Measurements from ENCODE around the gene BAZ2B.

Gene BAZ2B

DNA sequence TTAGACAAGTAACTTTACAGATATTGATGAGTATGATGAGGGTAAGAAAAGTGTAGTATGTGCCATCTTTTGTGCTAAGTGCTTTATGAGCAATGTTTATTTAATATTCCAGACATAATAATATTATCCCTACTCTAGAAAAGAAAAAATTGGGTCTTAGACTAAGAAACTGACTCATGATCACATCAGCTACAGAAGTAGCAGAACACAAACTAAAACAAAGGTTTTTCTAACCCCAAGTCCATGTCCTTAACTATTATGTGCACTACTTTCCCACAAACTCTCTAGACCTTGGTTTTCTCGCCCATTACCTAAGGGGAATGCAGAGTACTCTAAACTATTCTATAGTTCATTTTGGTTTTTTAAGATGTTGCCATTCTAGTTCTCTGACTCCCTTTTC is 64.5 kb downstream of the BAZ2B start:
- ChIA-PET POLR2A (ENCODE audit: low non-redundant PET) (no interaction called here), CTCF (no interaction called here)
- H3K27ac ChIP-seq, result no peak overlapping the region
- DNase-seq (ENCODE audit: low spot score), result no peak
- TF ChIP-seq CTCF (conservative IDR thresholded peaks at IDR 0.05; ENCODE audit: low read depth), result no peak

DNA sequence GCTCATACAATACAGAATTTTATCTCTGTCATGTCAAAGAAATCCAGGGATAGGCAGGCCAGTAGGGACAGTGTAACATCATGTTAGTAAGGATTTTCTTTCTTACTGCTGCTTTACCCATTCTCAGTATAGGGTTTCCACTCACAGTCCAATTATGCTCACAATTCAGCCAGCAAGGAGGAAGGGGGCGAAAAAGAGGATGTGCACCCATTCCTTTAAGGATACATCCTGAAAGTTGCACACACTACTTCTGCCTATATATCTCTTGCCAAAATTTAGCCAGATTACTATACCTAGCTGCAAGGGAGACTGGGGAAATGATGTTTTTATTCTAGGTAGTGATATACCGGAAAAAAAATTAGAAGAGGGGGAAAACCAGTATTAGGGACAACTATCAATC is 66.1 kb downstream of the BAZ2B start:
- no peak for TF ChIP-seq CTCF (conservative IDR thresholded peaks at IDR 0.05; ENCODE audit: low read depth)
- POLR2A ChIA-PET (ENCODE audit: low non-redundant PET), result no interaction called here
- no peak for DNase-seq (ENCODE audit: low spot score)
- CTCF ChIA-PET, result no interaction called here
- H3K27ac ChIP-seq, result no peak overlapping the region

GRCh38 chr2:159549234-159549633 is 67.1 kb downstream of the BAZ2B start:
- DNase-seq (ENCODE audit: low spot score), result no peak
- TF ChIP-seq CTCF (conservative IDR thresholded peaks at IDR 0.05; ENCODE audit: low read depth), result no peak
- ChIA-PET CTCF (interaction anchor here (0.6 to 1.3 kb wide), 2 partner anchors 14 to 24 kb away, joined by 3 to 4 read pairs; no protein-coding TSS in a partner anchor), POLR2A (ENCODE audit: low non-redundant PET) (no interaction called here)
- H3K27ac ChIP-seq, result no peak overlapping the region

DNA sequence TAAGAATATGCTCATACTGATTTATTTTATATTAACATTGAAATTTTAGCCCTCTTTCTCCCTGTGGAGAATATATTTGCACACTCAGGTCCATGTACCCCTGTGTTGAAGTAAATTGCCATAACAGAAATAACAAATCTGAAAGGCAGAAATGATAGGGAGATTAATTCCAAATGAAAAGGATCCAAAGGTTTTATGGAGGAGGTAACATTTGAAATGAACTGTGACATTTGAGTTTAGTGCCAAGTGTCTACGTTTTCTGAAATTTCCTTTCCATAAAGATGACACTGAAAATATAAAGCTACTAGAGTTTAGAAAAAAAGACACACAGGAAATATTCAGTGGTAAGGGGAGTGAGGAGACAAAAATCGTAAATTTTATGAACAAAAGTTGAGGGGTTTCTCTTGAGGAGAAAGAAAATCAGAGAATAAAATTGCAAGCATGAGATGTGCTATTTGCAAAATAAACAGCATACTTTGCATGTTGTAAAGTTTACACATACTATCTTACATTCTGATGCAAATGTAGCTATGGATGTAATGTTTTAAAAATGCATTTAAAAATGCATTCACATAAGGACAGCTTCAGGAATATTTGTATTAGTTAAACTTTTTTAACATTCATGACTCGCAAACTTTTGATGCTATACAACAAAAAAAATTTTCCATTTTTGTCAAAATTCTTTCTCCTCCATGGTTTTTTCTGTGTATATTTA is 69.5 kb downstream of the BAZ2B start:
- TF ChIP-seq CTCF (conservative IDR thresholded peaks at IDR 0.05; ENCODE audit: low read depth), result no peak
- ChIA-PET CTCF (no interaction called here), POLR2A (ENCODE audit: low non-redundant PET) (no interaction called here)
- no peak overlapping the region for H3K27ac ChIP-seq
- DNase-seq (ENCODE audit: low spot score), result no peak

DNA sequence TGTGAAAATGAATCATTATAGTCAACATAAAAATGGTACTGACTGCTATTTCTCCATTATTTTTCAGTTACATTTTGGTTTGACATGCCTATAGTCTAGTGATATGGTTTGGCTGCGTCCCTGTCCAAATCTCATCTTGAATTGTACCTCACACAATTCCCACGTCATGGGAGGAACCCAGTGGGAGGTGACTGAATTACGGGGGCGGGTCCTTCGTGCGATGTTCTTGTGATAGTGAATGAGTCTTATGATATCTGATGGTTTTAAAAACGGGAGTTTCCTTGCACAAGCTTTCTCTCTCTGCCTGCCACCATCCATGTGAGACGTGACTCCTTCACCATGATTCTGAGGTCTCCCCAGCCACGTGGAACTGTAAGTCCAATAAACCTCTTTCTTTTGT is 70.3 kb downstream of the BAZ2B start:
- ChIA-PET POLR2A (ENCODE audit: low non-redundant PET) (no interaction called here), CTCF (no interaction called here)
- no peak for DNase-seq (ENCODE audit: low spot score)
- no peak overlapping the region for H3K27ac ChIP-seq
- no peak for TF ChIP-seq CTCF (conservative IDR thresholded peaks at IDR 0.05; ENCODE audit: low read depth)

DNA sequence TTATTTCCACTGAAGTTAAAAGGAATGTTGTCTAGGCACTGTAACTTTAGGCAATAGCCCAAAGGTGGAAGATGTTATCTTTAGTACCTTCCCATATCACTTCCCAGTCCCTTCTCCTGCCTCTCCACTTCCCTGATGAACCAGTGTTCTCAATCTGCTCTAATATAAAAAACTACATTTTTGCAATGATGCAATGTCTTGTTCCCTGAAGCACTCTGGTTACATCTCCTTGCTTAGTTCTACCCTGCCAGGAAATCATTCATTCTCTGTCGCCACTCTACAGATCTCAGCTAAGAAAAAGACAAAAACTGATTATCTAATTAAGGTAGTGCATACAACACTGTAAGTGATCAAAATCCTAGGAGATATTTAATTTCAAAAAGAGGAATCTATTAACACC is 71.3 kb downstream of the BAZ2B start:
- H3K27ac ChIP-seq, result no peak overlapping the region
- no peak for DNase-seq (ENCODE audit: low spot score)
- CTCF ChIA-PET, result no interaction called here
- POLR2A ChIA-PET (ENCODE audit: low non-redundant PET), result no interaction called here
- TF ChIP-seq CTCF (conservative IDR thresholded peaks at IDR 0.05; ENCODE audit: low read depth), result no peak
